ENCODE data around the gene BCL2L12.

DNA sequence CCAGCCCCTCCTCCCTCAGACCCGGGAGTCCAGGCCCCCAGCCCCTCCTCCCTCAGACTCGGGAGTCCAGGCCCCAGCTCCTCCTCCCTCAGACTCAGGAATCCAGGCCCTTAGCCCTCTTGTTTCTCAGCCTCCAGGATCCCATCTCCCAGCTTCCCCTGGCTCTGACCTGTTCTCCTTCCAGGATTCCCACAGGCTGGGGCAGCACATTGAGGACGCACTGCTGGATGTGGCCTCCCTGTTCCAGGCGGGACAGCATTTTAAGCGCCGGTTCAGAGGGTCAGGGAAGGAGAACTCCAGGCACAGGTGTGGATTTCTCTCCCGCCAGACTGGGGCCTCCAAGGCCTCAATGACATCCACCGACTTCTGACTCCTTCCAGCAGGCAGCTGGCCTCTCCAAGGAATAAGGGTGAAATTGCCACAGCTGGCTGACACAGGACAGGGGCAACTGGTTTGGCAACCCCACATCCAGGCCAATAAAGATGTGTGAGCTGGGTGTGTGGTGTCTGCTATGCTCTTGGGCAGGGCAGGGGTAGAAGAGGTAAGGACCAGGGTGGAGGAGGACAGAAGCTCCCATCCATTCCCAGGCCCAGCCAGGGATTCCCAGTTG is 47.6 kb downstream of the BCL2L12 start:
- TF ChIP-seq POLR2AphosphoS5 (IDR thresholded peaks at IDR 0.05; ENCODE audit: low read depth, low read length): no peak
- TF ChIP-seq, protein P1, sequence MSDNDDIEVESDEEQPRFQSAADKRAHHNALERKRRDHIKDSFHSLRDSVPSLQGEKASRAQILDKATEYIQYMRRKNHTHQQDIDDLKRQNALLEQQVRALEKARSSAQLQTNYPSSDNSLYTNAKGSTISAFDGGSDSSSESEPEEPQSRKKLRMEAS (IDR thresholded peaks at IDR 0.05; ENCODE audit: low read depth): no peak
- TF ChIP-seq, protein P2, sequence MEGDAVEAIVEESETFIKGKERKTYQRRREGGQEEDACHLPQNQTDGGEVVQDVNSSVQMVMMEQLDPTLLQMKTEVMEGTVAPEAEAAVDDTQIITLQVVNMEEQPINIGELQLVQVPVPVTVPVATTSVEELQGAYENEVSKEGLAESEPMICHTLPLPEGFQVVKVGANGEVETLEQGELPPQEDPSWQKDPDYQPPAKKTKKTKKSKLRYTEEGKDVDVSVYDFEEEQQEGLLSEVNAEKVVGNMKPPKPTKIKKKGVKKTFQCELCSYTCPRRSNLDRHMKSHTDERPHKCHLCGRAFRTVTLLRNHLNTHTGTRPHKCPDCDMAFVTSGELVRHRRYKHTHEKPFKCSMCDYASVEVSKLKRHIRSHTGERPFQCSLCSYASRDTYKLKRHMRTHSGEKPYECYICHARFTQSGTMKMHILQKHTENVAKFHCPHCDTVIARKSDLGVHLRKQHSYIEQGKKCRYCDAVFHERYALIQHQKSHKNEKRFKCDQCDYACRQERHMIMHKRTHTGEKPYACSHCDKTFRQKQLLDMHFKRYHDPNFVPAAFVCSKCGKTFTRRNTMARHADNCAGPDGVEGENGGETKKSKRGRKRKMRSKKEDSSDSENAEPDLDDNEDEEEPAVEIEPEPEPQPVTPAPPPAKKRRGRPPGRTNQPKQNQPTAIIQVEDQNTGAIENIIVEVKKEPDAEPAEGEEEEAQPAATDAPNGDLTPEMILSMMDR (IDR thresholded peaks at IDR 0.05): no peak
- no peak for TF ChIP-seq RFX5 (IDR thresholded peaks at IDR 0.05; ENCODE audit: low read length)
- TF ChIP-seq MXI1 (IDR thresholded peaks at IDR 0.05; ENCODE audit: low read depth, low read length): no peak
- TF ChIP-seq EP300 (IDR thresholded peaks at IDR 0.05; ENCODE audit: borderline replicate concordance in 1 of 2, low read depth in 1 of 2, low read length in 1 of 2): no peak
- TF ChIP-seq YY1 (IDR thresholded peaks at IDR 0.05; ENCODE audit: low read depth): no peak
- TF ChIP-seq SIN3A (IDR thresholded peaks at IDR 0.05; ENCODE audit: borderline replicate concordance, low read depth, low read length): no peak
- TF ChIP-seq GATA2 (CRISPR knock-in tag; IDR thresholded peaks at IDR 0.05): no peak
- no peak for TF ChIP-seq CHD2 (IDR thresholded peaks at IDR 0.05; ENCODE audit: low read length, partially characterized antibody)
- TF ChIP-seq, protein P3, sequence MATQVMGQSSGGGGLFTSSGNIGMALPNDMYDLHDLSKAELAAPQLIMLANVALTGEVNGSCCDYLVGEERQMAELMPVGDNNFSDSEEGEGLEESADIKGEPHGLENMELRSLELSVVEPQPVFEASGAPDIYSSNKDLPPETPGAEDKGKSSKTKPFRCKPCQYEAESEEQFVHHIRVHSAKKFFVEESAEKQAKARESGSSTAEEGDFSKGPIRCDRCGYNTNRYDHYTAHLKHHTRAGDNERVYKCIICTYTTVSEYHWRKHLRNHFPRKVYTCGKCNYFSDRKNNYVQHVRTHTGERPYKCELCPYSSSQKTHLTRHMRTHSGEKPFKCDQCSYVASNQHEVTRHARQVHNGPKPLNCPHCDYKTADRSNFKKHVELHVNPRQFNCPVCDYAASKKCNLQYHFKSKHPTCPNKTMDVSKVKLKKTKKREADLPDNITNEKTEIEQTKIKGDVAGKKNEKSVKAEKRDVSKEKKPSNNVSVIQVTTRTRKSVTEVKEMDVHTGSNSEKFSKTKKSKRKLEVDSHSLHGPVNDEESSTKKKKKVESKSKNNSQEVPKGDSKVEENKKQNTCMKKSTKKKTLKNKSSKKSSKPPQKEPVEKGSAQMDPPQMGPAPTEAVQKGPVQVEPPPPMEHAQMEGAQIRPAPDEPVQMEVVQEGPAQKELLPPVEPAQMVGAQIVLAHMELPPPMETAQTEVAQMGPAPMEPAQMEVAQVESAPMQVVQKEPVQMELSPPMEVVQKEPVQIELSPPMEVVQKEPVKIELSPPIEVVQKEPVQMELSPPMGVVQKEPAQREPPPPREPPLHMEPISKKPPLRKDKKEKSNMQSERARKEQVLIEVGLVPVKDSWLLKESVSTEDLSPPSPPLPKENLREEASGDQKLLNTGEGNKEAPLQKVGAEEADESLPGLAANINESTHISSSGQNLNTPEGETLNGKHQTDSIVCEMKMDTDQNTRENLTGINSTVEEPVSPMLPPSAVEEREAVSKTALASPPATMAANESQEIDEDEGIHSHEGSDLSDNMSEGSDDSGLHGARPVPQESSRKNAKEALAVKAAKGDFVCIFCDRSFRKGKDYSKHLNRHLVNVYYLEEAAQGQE (IDR thresholded peaks at IDR 0.05; ENCODE audit: low read depth, low read length): no peak
- TF ChIP-seq SMC3 (IDR thresholded peaks at IDR 0.05; ENCODE audit: low read depth, low read length): no peak
- TF ChIP-seq, protein P4, sequence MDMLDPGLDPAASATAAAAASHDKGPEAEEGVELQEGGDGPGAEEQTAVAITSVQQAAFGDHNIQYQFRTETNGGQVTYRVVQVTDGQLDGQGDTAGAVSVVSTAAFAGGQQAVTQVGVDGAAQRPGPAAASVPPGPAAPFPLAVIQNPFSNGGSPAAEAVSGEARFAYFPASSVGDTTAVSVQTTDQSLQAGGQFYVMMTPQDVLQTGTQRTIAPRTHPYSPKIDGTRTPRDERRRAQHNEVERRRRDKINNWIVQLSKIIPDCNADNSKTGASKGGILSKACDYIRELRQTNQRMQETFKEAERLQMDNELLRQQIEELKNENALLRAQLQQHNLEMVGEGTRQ (IDR thresholded peaks at IDR 0.05; ENCODE audit: borderline replicate concordance, low read depth, low read length): no peak
